ENCODE results near the gene VDR.

DNA sequence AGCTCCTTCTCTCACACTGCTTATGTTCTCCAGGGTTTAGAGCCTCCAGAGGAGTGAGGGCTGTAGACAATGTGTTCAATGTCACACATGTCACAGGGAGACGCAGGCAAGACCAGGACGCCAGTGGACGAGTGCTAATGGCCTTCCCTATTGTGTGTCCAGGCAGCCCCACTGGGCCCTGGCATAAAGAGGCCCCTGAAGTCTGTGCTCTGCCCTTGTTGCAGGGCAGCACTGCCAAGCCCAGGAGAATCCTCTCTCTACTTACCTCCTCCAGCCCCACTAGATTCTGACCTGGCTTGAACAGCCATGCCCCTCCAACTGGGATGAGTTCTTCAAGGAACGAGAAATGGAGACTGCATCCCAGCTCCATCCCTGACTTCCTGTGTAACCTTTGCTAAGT lies 33.8 kb upstream of the VDR start:
- TF ChIP-seq, protein P1, sequence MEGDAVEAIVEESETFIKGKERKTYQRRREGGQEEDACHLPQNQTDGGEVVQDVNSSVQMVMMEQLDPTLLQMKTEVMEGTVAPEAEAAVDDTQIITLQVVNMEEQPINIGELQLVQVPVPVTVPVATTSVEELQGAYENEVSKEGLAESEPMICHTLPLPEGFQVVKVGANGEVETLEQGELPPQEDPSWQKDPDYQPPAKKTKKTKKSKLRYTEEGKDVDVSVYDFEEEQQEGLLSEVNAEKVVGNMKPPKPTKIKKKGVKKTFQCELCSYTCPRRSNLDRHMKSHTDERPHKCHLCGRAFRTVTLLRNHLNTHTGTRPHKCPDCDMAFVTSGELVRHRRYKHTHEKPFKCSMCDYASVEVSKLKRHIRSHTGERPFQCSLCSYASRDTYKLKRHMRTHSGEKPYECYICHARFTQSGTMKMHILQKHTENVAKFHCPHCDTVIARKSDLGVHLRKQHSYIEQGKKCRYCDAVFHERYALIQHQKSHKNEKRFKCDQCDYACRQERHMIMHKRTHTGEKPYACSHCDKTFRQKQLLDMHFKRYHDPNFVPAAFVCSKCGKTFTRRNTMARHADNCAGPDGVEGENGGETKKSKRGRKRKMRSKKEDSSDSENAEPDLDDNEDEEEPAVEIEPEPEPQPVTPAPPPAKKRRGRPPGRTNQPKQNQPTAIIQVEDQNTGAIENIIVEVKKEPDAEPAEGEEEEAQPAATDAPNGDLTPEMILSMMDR (IDR thresholded peaks at IDR 0.05) = no peak
- no peak for TF ChIP-seq EZH2 (IDR thresholded peaks at IDR 0.05; ENCODE audit: borderline replicate concordance, insufficient read depth, low read depth, low read length, poor library complexity, severe bottlenecking)
